MCF 10A (cell line): ENCODE results near the gene BICD1. TPM values are rescaled to one million over a fixed set of nuclear protein-coding genes. Genes with fewer than 3 reads are reported as not detected.

Experiments used
- BruUV-seq: library from RNA; stranded (reverse); fragments of 400-500 nt; replicated peaks from 2 replicates; lab custom pipeline; 2021; lab: Mats Ljungman, UMichigan
- CTCF ChIA-PET: fragments of 300-600 bp; sonication (Branson Sonifier 250); formaldehyde crosslinking; extraction: SDS; loops from one replicate; lab custom pipeline; 2021; ENCODE audit warnings: antibody characterized with exemption, inconsistent platforms; lab: Yijun Ruan, JAX
- POLR2A ChIA-PET: fragments of 300-600, 350-650 bp; sonication (Branson Sonifier 250); formaldehyde crosslinking; extraction: SDS; loops from one replicate; lab custom pipeline; 2020; ENCODE audit warnings: antibody characterized with exemption, inconsistent platforms; lab: Yijun Ruan, JAX
- DNase-seq: peaks from one replicate; pipeline ENCODE4 v3.0.0-alpha.2; 2018; ENCODE audit not compliant: unreplicated experiment
- H3K27ac Mint-ChIP-seq: one replicate; pipeline ENCODE4 v1.8.0; 2022; ENCODE audit warnings: mild to moderate bottlenecking, low read depth, mixed read lengths; ENCODE audit not compliant: unreplicated experiment
- H3K27me3 Mint-ChIP-seq: one replicate; pipeline ENCODE4 v1.8.0; 2022; ENCODE audit warnings: mixed read lengths; ENCODE audit not compliant: insufficient read depth, unreplicated experiment
- H3K36me3 Mint-ChIP-seq: one replicate; pipeline ENCODE4 v1.8.0; 2022; ENCODE audit warnings: mild to moderate bottlenecking, moderate library complexity, mixed read lengths; ENCODE audit not compliant: insufficient read depth, unreplicated experiment
- H3K4me1 Mint-ChIP-seq: one replicate; pipeline ENCODE4 v1.8.0; 2022; ENCODE audit warnings: mixed read lengths; ENCODE audit not compliant: insufficient read depth, unreplicated experiment
- H3K4me3 Mint-ChIP-seq: one replicate; pipeline ENCODE4 v1.8.0; 2022; ENCODE audit warnings: mild to moderate bottlenecking, moderate library complexity, mixed read lengths; ENCODE audit not compliant: unreplicated experiment
- H3K9me3 Mint-ChIP-seq: one replicate; pipeline ENCODE4 v1.8.0; 2022; ENCODE audit warnings: mixed read lengths; ENCODE audit not compliant: unreplicated experiment
- CTCF ChIP-seq: fragments of 200-600 bp; IDR thresholded peaks from one replicate; pipeline ENCODE4 v1.8.0; 2022; ENCODE audit warnings: antibody characterized with exemption, mild to moderate bottlenecking; ENCODE audit not compliant: unreplicated experiment
- intact Hi-C: fragments of 100-400 bp; cut with micrococcal nuclease; formaldehyde crosslinking; loops from 2 replicates; pipeline ENCODE4 v1.14.1; 2022
- total RNA-seq: library from RNA; stranded (reverse); gene quantifications from 2 replicates; pipeline ENCODE4 v1.2.3, GENCODE V29; 2022

Gene BICD1
- total RNA-seq, 1 experiment from 2014 or later, result 49.3 TPM

- intact Hi-C loops, result no loop called here
- POLR2A ChIA-PET, result no interaction called here
- no peak overlapping the region for H3K4me3 Mint-ChIP-seq
- no peaks in the 10 kb centered on the region for H3K36me3 Mint-ChIP-seq
- H3K4me1 Mint-ChIP-seq, result no peaks in the 10 kb centered on the region
- no peak overlapping the region for H3K27ac Mint-ChIP-seq
- no TSS peak for BruUV-seq
- no peaks in the 10 kb centered on the region for H3K27me3 Mint-ChIP-seq
- no peak for TF ChIP-seq CTCF
- no peak for DNase-seq
- CTCF ChIA-PET, result no interaction called here
- no peaks in the 10 kb centered on the region for H3K9me3 Mint-ChIP-seq
These were observed 158.3 kb downstream of the BICD1 start for GRCh38 chr12:32264961-32265360.

GRCh38 chr12:32265456-32265855 lies 158.8 kb downstream of the BICD1 start:
- intact Hi-C loops, result no loop called here
- no peaks in the 10 kb centered on the region for H3K9me3 Mint-ChIP-seq
- no peak overlapping the region for H3K4me3 Mint-ChIP-seq
- H3K27ac Mint-ChIP-seq, result no peak overlapping the region
- ChIA-PET POLR2A (no interaction called here), CTCF (interaction anchor here (0.6 kb wide), 1 partner anchor 1031 kb away, joined by 3 read pairs; no protein-coding TSS in a partner anchor)
- no peak for TF ChIP-seq CTCF
- no peaks in the 10 kb centered on the region for H3K36me3 Mint-ChIP-seq
- no peaks in the 10 kb centered on the region for H3K27me3 Mint-ChIP-seq
- BruUV-seq, result no TSS peak
- DNase-seq, result no peak
- no peaks in the 10 kb centered on the region for H3K4me1 Mint-ChIP-seq

GRCh38 chr12:32265951-32266350 lies 159.3 kb downstream of the BICD1 start:
- no peaks in the 10 kb centered on the region for H3K27me3 Mint-ChIP-seq
- no peak overlapping the region for H3K27ac Mint-ChIP-seq
- no peaks in the 10 kb centered on the region for H3K4me1 Mint-ChIP-seq
- TF ChIP-seq CTCF, result no peak
- ChIA-PET POLR2A (no interaction called here), CTCF (interaction anchor here (0.6 kb wide), 1 partner anchor 1031 kb away, joined by 3 read pairs; no protein-coding TSS in a partner anchor)
- H3K4me3 Mint-ChIP-seq, result no peak overlapping the region
- intact Hi-C loops, result no loop called here
- no TSS peak for BruUV-seq
- no peaks in the 10 kb centered on the region for H3K36me3 Mint-ChIP-seq
- no peaks in the 10 kb centered on the region for H3K9me3 Mint-ChIP-seq
- no peak for DNase-seq

GRCh38 chr12:32266756-32267155 lies 160.1 kb downstream of the BICD1 start:
- intact Hi-C loops, result no loop called here
- DNase-seq, result no peak
- ChIA-PET CTCF (no interaction called here), POLR2A (no interaction called here)
- Mint-ChIP-seq H3K36me3 (no peaks in the 10 kb centered on the region), H3K27ac (no peak overlapping the region), H3K27me3 (no peaks in the 10 kb centered on the region), H3K4me3 (no peak overlapping the region), H3K9me3 (no peaks in the 10 kb centered on the region), H3K4me1 (peaks cover 6% of the 10 kb centered on the region)
- no peak for TF ChIP-seq CTCF
- BruUV-seq, result no TSS peak
